Endothelial cell of umbilical vein (primary cell): ENCODE data around the gene SDHA. TPM values are rescaled to one million over a fixed set of nuclear protein-coding genes. Genes with fewer than 3 reads are reported as not detected.
"Not testable (repeated sequence)": the region's sequence is repeated elsewhere in the genome, so short reads cannot be mapped to it uniquely, and the experiment has no call there.

Experiments
- BruUV-seq: library from RNA; stranded (reverse); fragments of 400-500 nt; replicated peaks from 2 replicates; lab custom pipeline; 2021; lab: Mats Ljungman, UMichigan
- CTCF ChIA-PET: fragments of 300-600, 350-600 bp; sonication (Branson Sonifier 250); formaldehyde crosslinking; loops from one replicate; lab custom pipeline; 2021; ENCODE audit warnings: antibody characterized with exemption, inconsistent platforms; lab: Charles Lee
- POLR2A ChIA-PET: fragments of 300-600, 350-600 bp; sonication (Branson Sonifier 250); formaldehyde crosslinking; loops from one replicate; lab custom pipeline; 2021; ENCODE audit warnings: antibody characterized with exemption, inconsistent platforms; lab: Charles Lee
- DNase-seq: peaks from one replicate; pipeline ENCODE4 v3.0.0-alpha.2; 2011; ENCODE audit warnings: low read depth, low spot score
- FAIRE-seq: peaks from 2 replicates; lab custom pipeline; 2011; peaks lifted over from hg19 to GRCh38; lab: Jason Lieb, UNC
- H2AFZ ChIP-seq: 2 replicates; pipeline ENCODE4 v1.6.0; 2012; ENCODE audit warnings: low read depth, low read length, control low read depth, inconsistent platforms
- H3K27ac ChIP-seq: 2 replicates; pipeline ENCODE4 v1.5.1; 2011; ENCODE audit warnings: low read depth, mild to moderate bottlenecking, control low read depth, low read length, moderate library complexity; ENCODE audit not compliant: insufficient read depth
- H3K27me3 ChIP-seq, 2 experiments: 2 replicates each; pipeline versions ENCODE4 v1.6.0 to v1.6.1; 2011; ENCODE audit warnings: low read length in 2 of 2, mixed read lengths in 1 of 2; ENCODE audit not compliant: control insufficient read depth in 2 of 2, insufficient read depth in 2 of 2
- H3K36me3 ChIP-seq, 2 experiments: 2 replicates in 1 of 2; 3 replicates in 1 of 2; pipeline ENCODE4 v1.5.1; 2011; ENCODE audit warnings: low read length in 2 of 2, mild to moderate bottlenecking in 1 of 2, moderate library complexity in 1 of 2; ENCODE audit not compliant: control insufficient read depth in 2 of 2, insufficient read depth in 2 of 2; ENCODE audit errors: extremely low read depth in 1 of 2
- H3K4me1 ChIP-seq: 3 replicates; pipeline ENCODE4 v1.5.1; 2011; ENCODE audit warnings: mild to moderate bottlenecking, low read length; ENCODE audit not compliant: control insufficient read depth, insufficient read depth; ENCODE audit errors: extremely low read depth
- H3K4me2 ChIP-seq: 2 replicates; pipeline ENCODE4 v1.6.1; 2011; ENCODE audit warnings: low read length, control low read depth, mixed read lengths; ENCODE audit not compliant: insufficient read depth
- H3K4me3 ChIP-seq, 3 experiments: fragments of 200-600 bp in 1 of 3; sonication (generic), shearing (Covaris generic) in 1 of 3; replicated peaks in 1 of 3; 2 replicates each; pipeline ENCODE4 v1.5.1; 2011 to 2016; ENCODE audit warnings: control low read depth in 3 of 3, low read length in 3 of 3, mild to moderate bottlenecking in 2 of 3, inconsistent platforms in 1 of 3, low read depth in 1 of 3, moderate library complexity in 1 of 3; ENCODE audit not compliant: insufficient read depth in 1 of 3
- H3K79me2 ChIP-seq: 2 replicates; pipeline ENCODE4 v1.6.0; 2012; ENCODE audit warnings: low read length, inconsistent platforms; ENCODE audit not compliant: control insufficient read depth, insufficient read depth
- H3K9ac ChIP-seq: replicated peaks from 2 replicates; pipeline ENCODE3; 2011; ENCODE audit warnings: low read length, control low read depth; ENCODE audit not compliant: insufficient read depth; ENCODE audit errors: extremely low read depth
- H3K9me1 ChIP-seq: replicated peaks from 3 replicates; pipeline ENCODE4 v1.6.0; 2011; ENCODE audit warnings: mild to moderate bottlenecking, low read length; ENCODE audit not compliant: control insufficient read depth, insufficient read depth; ENCODE audit errors: extremely low read depth
- H3K9me3 ChIP-seq: replicated peaks from 2 replicates; pipeline ENCODE4 v1.5.1; 2012; ENCODE audit warnings: low read length, inconsistent platforms; ENCODE audit not compliant: control insufficient read depth, insufficient read depth
- H4K20me1 ChIP-seq: replicated peaks from 2 replicates; pipeline ENCODE3; 2011; ENCODE audit warnings: mild to moderate bottlenecking, low read length; ENCODE audit not compliant: control insufficient read depth, insufficient read depth; ENCODE audit errors: extremely low read depth
- FOS ChIP-seq: IDR thresholded peaks from 2 replicates; pipeline ENCODE4 v1.6.1; 2011; ENCODE audit warnings: mild to moderate bottlenecking, low read length, moderate library complexity, borderline replicate concordance; ENCODE audit not compliant: insufficient read depth
- GATA2 ChIP-seq: IDR thresholded peaks from 2 replicates; pipeline ENCODE4 v1.7.0; 2011; ENCODE audit warnings: low read depth, mild to moderate bottlenecking, moderate library complexity, mixed read lengths, low read length; ENCODE audit not compliant: insufficient read length, insufficient read depth
- JUN ChIP-seq: IDR thresholded peaks from 2 replicates; pipeline ENCODE4 v1.6.1; 2011; ENCODE audit warnings: borderline replicate concordance, low read depth; ENCODE audit not compliant: insufficient read length, insufficient read depth
- MYC ChIP-seq: IDR thresholded peaks from one replicate; pipeline ENCODE4 v1.6.1; 2011; ENCODE audit warnings: mild to moderate bottlenecking, low read depth, low read length
- POLR2A ChIP-seq: IDR thresholded peaks from 2 replicates; pipeline ENCODE4 v1.6.1; 2012; ENCODE audit warnings: low read depth, mild to moderate bottlenecking, control low read depth, low read length
- POLR2AphosphoS5 ChIP-seq: IDR thresholded peaks from 2 replicates; pipeline ENCODE4 v1.6.1; 2012; ENCODE audit warnings: low read depth, mild to moderate bottlenecking, control low read depth, low read length, moderate library complexity; ENCODE audit not compliant: insufficient read depth
- dilution Hi-C: fragments of 300-500 bp; cut with MboI; formaldehyde crosslinking; loops from one replicate; pipeline ENCODE4 v1.15.0; 2019; ENCODE audit warnings: low sequenced_read_pairs; ENCODE audit not compliant: extremely low pct_ligation_motif_present
- intact Hi-C: fragments of 100-400 bp; cut with micrococcal nuclease; formaldehyde crosslinking; loops from one replicate; pipeline ENCODE4 v1.10.0; 2022
- polyA plus RNA-seq, 4 experiments: library from polyadenylated mRNA; depleted of rRNA in 3 of 4; stranded (reverse) in 3 of 4; unstranded in 1 of 4; fragments of >200 nt; gene quantifications; 2 replicates each; pipeline versions ENCODE4 v1.2.1 to v1.2.3, GENCODE V29; 2011 to 2012; ENCODE audit warnings: missing spikeins in 1 of 4
- total RNA-seq: library from RNA; stranded (reverse); gene quantifications from 2 replicates; pipeline ENCODE4 v1.2.3, GENCODE V29; 2021
- TF ChIP-seq, protein P1 (sequence below): IDR thresholded peaks from 2 replicates; pipeline ENCODE4 v1.6.1; 2011; ENCODE audit not compliant: insufficient read depth, insufficient read length
- TF ChIP-seq, protein P2 (sequence below), 2 donors: IDR thresholded peaks; 1 replicate in 1 of 2; 2 replicates in 1 of 2; pipeline ENCODE4 v1.5.1; 2011; ENCODE audit warnings: low read length in 2 of 2, mild to moderate bottlenecking in 2 of 2, moderate library complexity in 2 of 2, control low read depth in 1 of 2, inconsistent platforms in 1 of 2, low read depth in 1 of 2; ENCODE audit not compliant: insufficient read depth in 1 of 2; ENCODE audit errors: extremely low read depth in 1 of 2

The SDHA gene
- total and polyA plus RNA-seq, 2 donors (not counting 3 experiments of a cell fraction or from before 2014, with no cell fraction given), result 121 to 153 TPM

DNA sequence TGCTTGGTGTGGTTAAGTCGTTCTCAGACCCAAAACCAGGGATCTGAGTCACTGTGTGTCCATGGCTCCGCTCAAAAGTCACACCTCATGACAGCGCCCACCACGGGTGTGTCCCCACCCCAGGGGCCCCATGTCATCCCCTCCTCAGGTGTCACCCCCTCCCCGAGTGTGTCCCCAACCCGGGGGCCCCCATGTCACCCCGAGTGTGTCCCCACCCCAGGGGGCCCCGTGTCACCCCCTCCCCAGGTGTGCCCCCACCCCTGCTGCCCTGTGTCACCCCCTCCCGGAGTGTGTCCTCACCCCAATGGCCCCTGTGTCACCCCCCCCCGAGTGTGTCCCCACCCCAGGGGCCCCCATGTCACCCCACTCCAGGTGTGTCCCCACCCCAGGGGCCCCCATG, 21.8 kb upstream of the SDHA start:
- FAIRE-seq, result no peak
- no peak overlapping the region for H3K4me2 ChIP-seq
- no peaks in the 10 kb centered on the region for H3K4me1 ChIP-seq
- no peaks in the 10 kb centered on the region for H3K79me2 ChIP-seq
- no peak overlapping the region for H3K27ac ChIP-seq
- no peak overlapping the region for H2AFZ ChIP-seq
- intact Hi-C loops (no loop called here), dilution Hi-C loops (no loop called here)
- TF ChIP-seq, protein P1, sequence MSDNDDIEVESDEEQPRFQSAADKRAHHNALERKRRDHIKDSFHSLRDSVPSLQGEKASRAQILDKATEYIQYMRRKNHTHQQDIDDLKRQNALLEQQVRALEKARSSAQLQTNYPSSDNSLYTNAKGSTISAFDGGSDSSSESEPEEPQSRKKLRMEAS, result no peak
- no peak for TF ChIP-seq POLR2AphosphoS5
- no peak for TF ChIP-seq FOS
- TF ChIP-seq JUN, result no peak
- TF ChIP-seq GATA2, result no peak
- no peak for TF ChIP-seq MYC
- TF ChIP-seq, protein P2, sequence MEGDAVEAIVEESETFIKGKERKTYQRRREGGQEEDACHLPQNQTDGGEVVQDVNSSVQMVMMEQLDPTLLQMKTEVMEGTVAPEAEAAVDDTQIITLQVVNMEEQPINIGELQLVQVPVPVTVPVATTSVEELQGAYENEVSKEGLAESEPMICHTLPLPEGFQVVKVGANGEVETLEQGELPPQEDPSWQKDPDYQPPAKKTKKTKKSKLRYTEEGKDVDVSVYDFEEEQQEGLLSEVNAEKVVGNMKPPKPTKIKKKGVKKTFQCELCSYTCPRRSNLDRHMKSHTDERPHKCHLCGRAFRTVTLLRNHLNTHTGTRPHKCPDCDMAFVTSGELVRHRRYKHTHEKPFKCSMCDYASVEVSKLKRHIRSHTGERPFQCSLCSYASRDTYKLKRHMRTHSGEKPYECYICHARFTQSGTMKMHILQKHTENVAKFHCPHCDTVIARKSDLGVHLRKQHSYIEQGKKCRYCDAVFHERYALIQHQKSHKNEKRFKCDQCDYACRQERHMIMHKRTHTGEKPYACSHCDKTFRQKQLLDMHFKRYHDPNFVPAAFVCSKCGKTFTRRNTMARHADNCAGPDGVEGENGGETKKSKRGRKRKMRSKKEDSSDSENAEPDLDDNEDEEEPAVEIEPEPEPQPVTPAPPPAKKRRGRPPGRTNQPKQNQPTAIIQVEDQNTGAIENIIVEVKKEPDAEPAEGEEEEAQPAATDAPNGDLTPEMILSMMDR (IDR thresholded peaks at IDR 0.05; ENCODE audit: extremely low read depth in 1 of 2, insufficient read depth in 1 of 2, low read depth in 1 of 2, low read length in 2 of 2), result no peak
- TF ChIP-seq POLR2A, result no peak
- H3K36me3 ChIP-seq, result no peaks in the 10 kb centered on the region
- no TSS peak for BruUV-seq
- H3K9me3 ChIP-seq, result no peaks in the 10 kb centered on the region
- ChIA-PET CTCF (no interaction called here), POLR2A (no interaction called here)
- H4K20me1 ChIP-seq, result no peaks in the 10 kb centered on the region
- H3K27me3 ChIP-seq, result peaks cover under 1 to 3% of the 10 kb centered on the region in 2 experiments
- no peak overlapping the region for H3K4me3 ChIP-seq
- H3K9ac ChIP-seq, result no peak overlapping the region
- no peaks in the 10 kb centered on the region for H3K9me1 ChIP-seq
- no peak for DNase-seq

DNA sequence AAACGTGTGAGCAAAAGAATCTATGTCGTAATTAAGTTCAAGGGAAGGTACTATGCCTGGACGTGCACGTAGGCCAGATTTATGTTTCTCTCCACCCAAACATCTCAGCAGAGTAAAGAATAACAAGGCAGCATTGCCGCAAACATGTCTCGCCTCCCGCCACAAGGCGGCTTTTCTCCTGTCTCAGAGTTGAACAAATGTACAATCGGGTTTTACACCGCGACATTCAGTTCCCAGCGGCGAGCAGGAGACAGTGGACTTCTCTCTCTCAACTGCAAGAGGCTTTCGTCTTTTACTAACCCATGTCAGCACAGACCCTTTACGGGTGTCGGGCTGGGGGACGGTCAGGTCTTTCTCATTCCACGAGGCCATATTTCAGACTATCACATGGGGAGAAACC, 21.1 kb upstream of the SDHA start:
- CTCF ChIA-PET, result not testable (repeated sequence)

More for the DNA sequence above, 21.1 kb upstream of the SDHA start:
- H3K79me2 ChIP-seq, H3K9me1 ChIP-seq, H3K4me3 ChIP-seq, intact Hi-C loops, H3K4me2 ChIP-seq, FAIRE-seq, H3K9me3 ChIP-seq, DNase-seq, H3K9ac ChIP-seq, H4K20me1 ChIP-seq, POLR2A ChIA-PET, H2AFZ ChIP-seq, H3K4me1 ChIP-seq, BruUV-seq, H3K36me3 ChIP-seq, H3K27ac ChIP-seq, dilution Hi-C loops, H3K27me3 ChIP-seq: not testable (repeated sequence)
